Endothelial cell of umbilical vein (primary cell): Measurements from ENCODE around the gene SEMA3A. TPM values are rescaled to one million over a fixed set of nuclear protein-coding genes. Genes with fewer than 3 reads are reported as not detected.

Experiments
- BruUV-seq: library from RNA; stranded (reverse); fragments of 400-500 nt; replicated peaks from 2 replicates; lab custom pipeline; 2021; lab: Mats Ljungman, UMichigan
- CTCF ChIA-PET: fragments of 300-600, 350-600 bp; sonication (Branson Sonifier 250); formaldehyde crosslinking; loops from one replicate; lab custom pipeline; 2021; ENCODE audit warnings: antibody characterized with exemption, inconsistent platforms; lab: Charles Lee
- POLR2A ChIA-PET: fragments of 300-600, 350-600 bp; sonication (Branson Sonifier 250); formaldehyde crosslinking; loops from one replicate; lab custom pipeline; 2021; ENCODE audit warnings: antibody characterized with exemption, inconsistent platforms; lab: Charles Lee
- DNase-seq: peaks from one replicate; pipeline ENCODE4 v3.0.0-alpha.2; 2011; ENCODE audit warnings: low read depth, low spot score
- FAIRE-seq: peaks from 2 replicates; lab custom pipeline; 2011; peaks lifted over from hg19 to GRCh38; lab: Jason Lieb, UNC
- H2AFZ ChIP-seq: 2 replicates; pipeline ENCODE4 v1.6.0; 2012; ENCODE audit warnings: low read depth, low read length, control low read depth, inconsistent platforms
- H3K27ac ChIP-seq: 2 replicates; pipeline ENCODE4 v1.5.1; 2011; ENCODE audit warnings: low read depth, mild to moderate bottlenecking, control low read depth, low read length, moderate library complexity; ENCODE audit not compliant: insufficient read depth
- H3K27me3 ChIP-seq, 2 experiments: 2 replicates each; pipeline versions ENCODE4 v1.6.0 to v1.6.1; 2011; ENCODE audit warnings: low read length in 2 of 2, mixed read lengths in 1 of 2; ENCODE audit not compliant: control insufficient read depth in 2 of 2, insufficient read depth in 2 of 2
- H3K36me3 ChIP-seq, 2 experiments: 2 replicates in 1 of 2; 3 replicates in 1 of 2; pipeline ENCODE4 v1.5.1; 2011; ENCODE audit warnings: low read length in 2 of 2, mild to moderate bottlenecking in 1 of 2, moderate library complexity in 1 of 2; ENCODE audit not compliant: control insufficient read depth in 2 of 2, insufficient read depth in 2 of 2; ENCODE audit errors: extremely low read depth in 1 of 2
- H3K4me1 ChIP-seq: 3 replicates; pipeline ENCODE4 v1.5.1; 2011; ENCODE audit warnings: mild to moderate bottlenecking, low read length; ENCODE audit not compliant: control insufficient read depth, insufficient read depth; ENCODE audit errors: extremely low read depth
- H3K4me2 ChIP-seq: 2 replicates; pipeline ENCODE4 v1.6.1; 2011; ENCODE audit warnings: low read length, control low read depth, mixed read lengths; ENCODE audit not compliant: insufficient read depth
- H3K4me3 ChIP-seq, 3 experiments: fragments of 200-600 bp in 1 of 3; sonication (generic), shearing (Covaris generic) in 1 of 3; replicated peaks in 1 of 3; 2 replicates each; pipeline ENCODE4 v1.5.1; 2011 to 2016; ENCODE audit warnings: control low read depth in 3 of 3, low read length in 3 of 3, mild to moderate bottlenecking in 2 of 3, inconsistent platforms in 1 of 3, low read depth in 1 of 3, moderate library complexity in 1 of 3; ENCODE audit not compliant: insufficient read depth in 1 of 3
- H3K79me2 ChIP-seq: 2 replicates; pipeline ENCODE4 v1.6.0; 2012; ENCODE audit warnings: low read length, inconsistent platforms; ENCODE audit not compliant: control insufficient read depth, insufficient read depth
- H3K9ac ChIP-seq: replicated peaks from 2 replicates; pipeline ENCODE3; 2011; ENCODE audit warnings: low read length, control low read depth; ENCODE audit not compliant: insufficient read depth; ENCODE audit errors: extremely low read depth
- H3K9me1 ChIP-seq: replicated peaks from 3 replicates; pipeline ENCODE4 v1.6.0; 2011; ENCODE audit warnings: mild to moderate bottlenecking, low read length; ENCODE audit not compliant: control insufficient read depth, insufficient read depth; ENCODE audit errors: extremely low read depth
- H3K9me3 ChIP-seq: replicated peaks from 2 replicates; pipeline ENCODE4 v1.5.1; 2012; ENCODE audit warnings: low read length, inconsistent platforms; ENCODE audit not compliant: control insufficient read depth, insufficient read depth
- H4K20me1 ChIP-seq: replicated peaks from 2 replicates; pipeline ENCODE3; 2011; ENCODE audit warnings: mild to moderate bottlenecking, low read length; ENCODE audit not compliant: control insufficient read depth, insufficient read depth; ENCODE audit errors: extremely low read depth
- CTCF ChIP-seq, 2 donors: IDR thresholded peaks; 1 replicate in 1 of 2; 2 replicates in 1 of 2; pipeline ENCODE4 v1.5.1; 2011; ENCODE audit warnings: low read length in 2 of 2, mild to moderate bottlenecking in 2 of 2, moderate library complexity in 2 of 2, control low read depth in 1 of 2, inconsistent platforms in 1 of 2, low read depth in 1 of 2; ENCODE audit not compliant: insufficient read depth in 1 of 2; ENCODE audit errors: extremely low read depth in 1 of 2
- EZH2 ChIP-seq: IDR thresholded peaks from 2 replicates; pipeline ENCODE4 v1.6.1; 2012; ENCODE audit warnings: borderline replicate concordance, low read depth, mild to moderate bottlenecking, moderate library complexity, low read length, inconsistent platforms; ENCODE audit not compliant: severe bottlenecking
- FOS ChIP-seq: IDR thresholded peaks from 2 replicates; pipeline ENCODE4 v1.6.1; 2011; ENCODE audit warnings: mild to moderate bottlenecking, low read length, moderate library complexity, borderline replicate concordance; ENCODE audit not compliant: insufficient read depth
- GATA2 ChIP-seq: IDR thresholded peaks from 2 replicates; pipeline ENCODE4 v1.7.0; 2011; ENCODE audit warnings: low read depth, mild to moderate bottlenecking, moderate library complexity, mixed read lengths, low read length; ENCODE audit not compliant: insufficient read length, insufficient read depth
- JUN ChIP-seq: IDR thresholded peaks from 2 replicates; pipeline ENCODE4 v1.6.1; 2011; ENCODE audit warnings: borderline replicate concordance, low read depth; ENCODE audit not compliant: insufficient read length, insufficient read depth
- MYC ChIP-seq: IDR thresholded peaks from one replicate; pipeline ENCODE4 v1.6.1; 2011; ENCODE audit warnings: mild to moderate bottlenecking, low read depth, low read length
- POLR2A ChIP-seq: IDR thresholded peaks from 2 replicates; pipeline ENCODE4 v1.6.1; 2012; ENCODE audit warnings: low read depth, mild to moderate bottlenecking, control low read depth, low read length
- POLR2AphosphoS5 ChIP-seq: IDR thresholded peaks from 2 replicates; pipeline ENCODE4 v1.6.1; 2012; ENCODE audit warnings: low read depth, mild to moderate bottlenecking, control low read depth, low read length, moderate library complexity; ENCODE audit not compliant: insufficient read depth
- dilution Hi-C: fragments of 300-500 bp; cut with MboI; formaldehyde crosslinking; loops from one replicate; pipeline ENCODE4 v1.15.0; 2019; ENCODE audit warnings: low sequenced_read_pairs; ENCODE audit not compliant: extremely low pct_ligation_motif_present
- intact Hi-C: fragments of 100-400 bp; cut with micrococcal nuclease; formaldehyde crosslinking; loops from one replicate; pipeline ENCODE4 v1.10.0; 2022
- polyA plus RNA-seq, 4 experiments: library from polyadenylated mRNA; depleted of rRNA in 3 of 4; stranded (reverse) in 3 of 4; unstranded in 1 of 4; fragments of >200 nt; gene quantifications; 2 replicates each; pipeline versions ENCODE4 v1.2.1 to v1.2.3, GENCODE V29; 2011 to 2012; ENCODE audit warnings: missing spikeins in 1 of 4
- total RNA-seq: library from RNA; stranded (reverse); gene quantifications from 2 replicates; pipeline ENCODE4 v1.2.3, GENCODE V29; 2021
- TF ChIP-seq, protein P1 (sequence below): IDR thresholded peaks from 2 replicates; pipeline ENCODE4 v1.6.1; 2011; ENCODE audit not compliant: insufficient read depth, insufficient read length

The SEMA3A gene
- total and polyA plus RNA-seq, 2 donors (not counting 3 experiments of a cell fraction or from before 2014, with no cell fraction given): 0.68 to 1.2 TPM

- POLR2A ChIA-PET: no interaction called here
- DNase-seq (no peak), FAIRE-seq (no peak)
- H2AFZ ChIP-seq: no peak overlapping the region
- no peaks in the 10 kb centered on the region for H3K36me3 ChIP-seq
- dilution Hi-C loops: no loop called here
- BruUV-seq: no TSS peak
- intact Hi-C loops: no loop called here
- H3K27ac ChIP-seq: no peak overlapping the region
- CTCF ChIA-PET: interaction anchor here (0.9 to 4.3 kb wide), 5 partner anchors 10 to 690 kb away, joined by 3 to 16 read pairs (median 3); no protein-coding TSS in a partner anchor
- H3K79me2 ChIP-seq: no peaks in the 10 kb centered on the region
- H3K4me1 ChIP-seq: no peaks in the 10 kb centered on the region
- no peaks in the 10 kb centered on the region for H4K20me1 ChIP-seq
- H3K9me3 ChIP-seq: no peaks in the 10 kb centered on the region
- TF ChIP-seq, protein P1, sequence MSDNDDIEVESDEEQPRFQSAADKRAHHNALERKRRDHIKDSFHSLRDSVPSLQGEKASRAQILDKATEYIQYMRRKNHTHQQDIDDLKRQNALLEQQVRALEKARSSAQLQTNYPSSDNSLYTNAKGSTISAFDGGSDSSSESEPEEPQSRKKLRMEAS: no peak
- TF ChIP-seq POLR2A: no peak
- TF ChIP-seq MYC: no peak
- TF ChIP-seq JUN: no peak
- TF ChIP-seq GATA2: no peak
- TF ChIP-seq POLR2AphosphoS5: no peak
- no peak for TF ChIP-seq FOS
- TF ChIP-seq CTCF (IDR thresholded peaks at IDR 0.05; ENCODE audit: extremely low read depth in 1 of 2, insufficient read depth in 1 of 2, low read depth in 1 of 2, low read length in 2 of 2): no peak
- no peak for TF ChIP-seq EZH2
- H3K4me3 ChIP-seq: no peak overlapping the region
- no peaks in the 10 kb centered on the region for H3K27me3 ChIP-seq
- H3K9me1 ChIP-seq: no peaks in the 10 kb centered on the region
- no peak overlapping the region for H3K9ac ChIP-seq
- no peak overlapping the region for H3K4me2 ChIP-seq
These were observed 237.3 kb downstream of the SEMA3A start for GRCh38 chr7:83957333-83957732.
